PFSK-1 (cell line): ENCODE data around the gene L3MBTL2.

ENCODE experiments used
- POLR2AphosphoS5 ChIP-seq: IDR thresholded peaks from 2 replicates; pipeline ENCODE4 v1.6.1; 2012; ENCODE audit warnings: low read depth, mild to moderate bottlenecking, control low read depth, low read length, moderate library complexity
- TAF1 ChIP-seq: IDR thresholded peaks from 2 replicates; pipeline ENCODE4 v1.6.1; 2012; ENCODE audit warnings: low read length, control low read depth, borderline replicate concordance; ENCODE audit not compliant: insufficient read depth
- TF ChIP-seq, protein P1 (sequence below), 2 experiments: IDR thresholded peaks; 2 replicates each; pipeline versions ENCODE4 v1.6.1 to v1.8.0; 2011 to 2012; ENCODE audit warnings: low read depth in 2 of 2, low read length in 2 of 2, control low read depth in 1 of 2, inconsistent platforms in 1 of 2, mild to moderate bottlenecking in 1 of 2, moderate library complexity in 1 of 2; ENCODE audit not compliant: insufficient read depth in 1 of 2

DNA sequence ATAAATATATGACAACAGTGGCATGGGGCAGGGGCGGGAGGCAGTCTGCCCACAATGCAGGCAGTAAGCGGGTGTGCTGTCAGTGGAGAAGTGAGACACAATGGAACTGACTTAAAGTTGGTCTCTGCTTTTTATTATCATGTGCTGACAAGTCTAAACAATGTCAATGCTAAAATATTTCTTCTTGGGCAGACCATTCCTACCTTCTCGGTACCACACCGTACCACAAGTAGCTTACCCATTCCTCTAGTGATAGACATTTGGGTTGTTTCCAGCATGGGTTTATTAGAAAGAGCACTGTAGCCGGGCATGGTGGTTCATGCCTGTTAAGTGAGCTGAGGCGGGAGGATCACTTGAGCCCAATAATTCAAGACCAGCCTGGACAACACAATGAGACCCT is 38.2 kb downstream of the L3MBTL2 start:
- TF ChIP-seq TAF1 (no peak), POLR2AphosphoS5 (no peak)
- TF ChIP-seq, protein P1, sequence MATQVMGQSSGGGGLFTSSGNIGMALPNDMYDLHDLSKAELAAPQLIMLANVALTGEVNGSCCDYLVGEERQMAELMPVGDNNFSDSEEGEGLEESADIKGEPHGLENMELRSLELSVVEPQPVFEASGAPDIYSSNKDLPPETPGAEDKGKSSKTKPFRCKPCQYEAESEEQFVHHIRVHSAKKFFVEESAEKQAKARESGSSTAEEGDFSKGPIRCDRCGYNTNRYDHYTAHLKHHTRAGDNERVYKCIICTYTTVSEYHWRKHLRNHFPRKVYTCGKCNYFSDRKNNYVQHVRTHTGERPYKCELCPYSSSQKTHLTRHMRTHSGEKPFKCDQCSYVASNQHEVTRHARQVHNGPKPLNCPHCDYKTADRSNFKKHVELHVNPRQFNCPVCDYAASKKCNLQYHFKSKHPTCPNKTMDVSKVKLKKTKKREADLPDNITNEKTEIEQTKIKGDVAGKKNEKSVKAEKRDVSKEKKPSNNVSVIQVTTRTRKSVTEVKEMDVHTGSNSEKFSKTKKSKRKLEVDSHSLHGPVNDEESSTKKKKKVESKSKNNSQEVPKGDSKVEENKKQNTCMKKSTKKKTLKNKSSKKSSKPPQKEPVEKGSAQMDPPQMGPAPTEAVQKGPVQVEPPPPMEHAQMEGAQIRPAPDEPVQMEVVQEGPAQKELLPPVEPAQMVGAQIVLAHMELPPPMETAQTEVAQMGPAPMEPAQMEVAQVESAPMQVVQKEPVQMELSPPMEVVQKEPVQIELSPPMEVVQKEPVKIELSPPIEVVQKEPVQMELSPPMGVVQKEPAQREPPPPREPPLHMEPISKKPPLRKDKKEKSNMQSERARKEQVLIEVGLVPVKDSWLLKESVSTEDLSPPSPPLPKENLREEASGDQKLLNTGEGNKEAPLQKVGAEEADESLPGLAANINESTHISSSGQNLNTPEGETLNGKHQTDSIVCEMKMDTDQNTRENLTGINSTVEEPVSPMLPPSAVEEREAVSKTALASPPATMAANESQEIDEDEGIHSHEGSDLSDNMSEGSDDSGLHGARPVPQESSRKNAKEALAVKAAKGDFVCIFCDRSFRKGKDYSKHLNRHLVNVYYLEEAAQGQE (IDR thresholded peaks at IDR 0.05; ENCODE audit: insufficient read depth in 1 of 2, low read depth in 2 of 2, low read length in 2 of 2): no peak
